Breast epithelium (tissue), 3 donors: Measurements from ENCODE around the gene ALOX15.

Source experiments
- POLR2AphosphoS5 ChIP-seq, 3 donors: sonication (generic); formaldehyde crosslinking; IDR thresholded peaks; one replicate each; pipeline ENCODE4 v1.6.1; 2017; ENCODE audit warnings: antibody characterized with exemption in 3 of 3
- TF ChIP-seq, protein P1 (sequence below), 3 donors: fragments of 450-650 bp; IDR thresholded peaks; one replicate each; pipeline ENCODE4 v1.5.1; 2016 to 2017; ENCODE audit warnings: antibody characterized with exemption in 3 of 3, mild to moderate bottlenecking in 3 of 3, moderate library complexity in 3 of 3

- TF ChIP-seq, protein P1, sequence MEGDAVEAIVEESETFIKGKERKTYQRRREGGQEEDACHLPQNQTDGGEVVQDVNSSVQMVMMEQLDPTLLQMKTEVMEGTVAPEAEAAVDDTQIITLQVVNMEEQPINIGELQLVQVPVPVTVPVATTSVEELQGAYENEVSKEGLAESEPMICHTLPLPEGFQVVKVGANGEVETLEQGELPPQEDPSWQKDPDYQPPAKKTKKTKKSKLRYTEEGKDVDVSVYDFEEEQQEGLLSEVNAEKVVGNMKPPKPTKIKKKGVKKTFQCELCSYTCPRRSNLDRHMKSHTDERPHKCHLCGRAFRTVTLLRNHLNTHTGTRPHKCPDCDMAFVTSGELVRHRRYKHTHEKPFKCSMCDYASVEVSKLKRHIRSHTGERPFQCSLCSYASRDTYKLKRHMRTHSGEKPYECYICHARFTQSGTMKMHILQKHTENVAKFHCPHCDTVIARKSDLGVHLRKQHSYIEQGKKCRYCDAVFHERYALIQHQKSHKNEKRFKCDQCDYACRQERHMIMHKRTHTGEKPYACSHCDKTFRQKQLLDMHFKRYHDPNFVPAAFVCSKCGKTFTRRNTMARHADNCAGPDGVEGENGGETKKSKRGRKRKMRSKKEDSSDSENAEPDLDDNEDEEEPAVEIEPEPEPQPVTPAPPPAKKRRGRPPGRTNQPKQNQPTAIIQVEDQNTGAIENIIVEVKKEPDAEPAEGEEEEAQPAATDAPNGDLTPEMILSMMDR (IDR thresholded peaks at IDR 0.05) = no peak
- no peak for TF ChIP-seq POLR2AphosphoS5 (IDR thresholded peaks at IDR 0.05)
These were observed 37.1 kb upstream of the ALOX15 start for GRCh38 chr17:4678448-4679026.
